ENCODE results near the gene ZNF335. TPM values are rescaled to one million over a fixed set of nuclear protein-coding genes. Genes with fewer than 3 reads are reported as not detected.

Gene ZNF335
- total RNA-seq, 3 donors from 2014 or later = 12.6 to 25.9 (median 20.6) TPM

DNA sequence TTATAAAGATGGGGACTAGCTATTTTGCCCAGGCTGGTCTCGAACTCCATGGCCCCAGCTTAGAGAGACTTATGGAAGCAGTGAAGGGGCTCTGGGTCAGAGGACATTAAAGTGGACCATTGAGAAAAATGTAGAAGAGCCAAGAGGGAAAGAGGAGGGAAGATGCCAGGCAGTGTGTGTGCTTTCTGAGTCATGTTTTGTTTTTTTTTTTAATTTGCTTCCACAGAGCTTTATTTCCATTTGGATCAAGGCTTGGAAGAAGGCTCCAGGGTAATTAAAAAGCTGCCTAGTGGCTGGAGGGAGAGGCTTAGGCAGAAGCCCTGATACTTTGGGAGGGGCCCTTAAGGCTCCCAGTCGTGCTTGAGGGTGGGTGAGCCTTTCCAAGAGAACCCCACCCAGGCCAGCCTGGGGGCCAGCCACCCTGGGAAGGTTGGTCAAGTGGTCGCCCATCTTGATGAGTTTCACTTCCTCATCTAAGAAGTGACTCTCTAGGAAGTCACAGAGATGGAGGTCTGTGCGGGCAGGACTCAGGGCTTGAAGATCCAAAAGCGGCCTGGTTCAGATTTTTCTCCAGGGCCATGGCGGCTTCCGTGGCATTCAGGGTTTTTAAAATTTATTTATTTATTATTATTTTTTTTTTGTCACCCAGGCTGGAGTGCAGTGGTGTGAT is 3.0 kb upstream of the ZNF335 start:
- TF ChIP-seq POLR2A (IDR thresholded peaks at IDR 0.05) (no peak), POLR2AphosphoS5 (IDR thresholded peaks at IDR 0.05) (no peak)
- TF ChIP-seq, protein P1, sequence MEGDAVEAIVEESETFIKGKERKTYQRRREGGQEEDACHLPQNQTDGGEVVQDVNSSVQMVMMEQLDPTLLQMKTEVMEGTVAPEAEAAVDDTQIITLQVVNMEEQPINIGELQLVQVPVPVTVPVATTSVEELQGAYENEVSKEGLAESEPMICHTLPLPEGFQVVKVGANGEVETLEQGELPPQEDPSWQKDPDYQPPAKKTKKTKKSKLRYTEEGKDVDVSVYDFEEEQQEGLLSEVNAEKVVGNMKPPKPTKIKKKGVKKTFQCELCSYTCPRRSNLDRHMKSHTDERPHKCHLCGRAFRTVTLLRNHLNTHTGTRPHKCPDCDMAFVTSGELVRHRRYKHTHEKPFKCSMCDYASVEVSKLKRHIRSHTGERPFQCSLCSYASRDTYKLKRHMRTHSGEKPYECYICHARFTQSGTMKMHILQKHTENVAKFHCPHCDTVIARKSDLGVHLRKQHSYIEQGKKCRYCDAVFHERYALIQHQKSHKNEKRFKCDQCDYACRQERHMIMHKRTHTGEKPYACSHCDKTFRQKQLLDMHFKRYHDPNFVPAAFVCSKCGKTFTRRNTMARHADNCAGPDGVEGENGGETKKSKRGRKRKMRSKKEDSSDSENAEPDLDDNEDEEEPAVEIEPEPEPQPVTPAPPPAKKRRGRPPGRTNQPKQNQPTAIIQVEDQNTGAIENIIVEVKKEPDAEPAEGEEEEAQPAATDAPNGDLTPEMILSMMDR (IDR thresholded peaks at IDR 0.05) = no peak
- Histone ChIP-seq H3K36me3 (no peaks in the 10 kb centered on the region), H3K4me1 (no peaks in the 10 kb centered on the region), H3K27me3 (no peaks in the 10 kb centered on the region), H3K27ac (no peak overlapping the region), H3K9me3 (no peaks in the 10 kb centered on the region), H3K4me3 (no peak overlapping the region)
- DNase-seq (ENCODE audit: low spot score in 2 of 2) = no peak
- intact Hi-C loops (cut with DNase I; ENCODE audit: low total_unique reads) = no loop called here

DNA sequence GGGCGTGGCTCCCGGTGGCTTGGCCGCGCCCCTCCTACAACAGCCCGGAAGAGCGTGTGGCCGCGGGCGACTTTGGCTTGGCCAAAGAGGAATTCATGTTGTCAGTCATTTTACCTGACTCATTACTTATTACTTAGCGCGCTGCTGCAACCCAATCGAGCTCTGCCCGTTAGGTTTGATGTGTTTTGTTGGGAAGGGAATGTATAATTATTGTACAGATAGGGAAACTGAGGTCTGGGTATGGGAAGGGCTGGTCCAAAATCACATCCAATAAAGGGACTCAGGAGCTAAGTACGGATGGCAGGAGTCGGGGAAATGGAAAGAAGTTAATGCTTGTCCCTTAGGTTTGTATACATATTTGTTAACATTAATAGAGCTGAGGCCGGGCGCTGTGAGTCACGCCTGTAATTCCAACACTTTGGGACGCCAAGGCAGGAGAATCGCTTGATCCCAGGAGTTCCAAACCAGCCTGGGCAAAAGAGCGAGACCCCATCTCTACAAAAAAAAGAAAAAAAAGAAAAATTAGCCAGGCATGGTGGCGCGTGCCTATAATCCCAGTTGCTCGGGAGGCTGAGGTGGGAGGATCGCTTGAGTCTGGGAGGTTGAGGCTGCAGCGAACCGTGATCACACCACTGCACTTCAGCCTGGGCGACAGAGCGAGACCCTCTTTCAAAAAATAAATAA is 639 bp upstream of the ZNF335 start:
- H3K27me3 ChIP-seq = no peaks in the 10 kb centered on the region
- H3K4me1 ChIP-seq = no peaks in the 10 kb centered on the region
- peaks cover 2% of the 10 kb centered on the region for H3K36me3 ChIP-seq
- no peaks in the 10 kb centered on the region for H3K9me3 ChIP-seq
- DNase-seq (ENCODE audit: low spot score in 2 of 2) = no peak
- peak overlapping the region; percentile 74 to 99 (median 94) for H3K4me3 ChIP-seq
- intact Hi-C loops (cut with DNase I; ENCODE audit: low total_unique reads) = no loop called here
- TF ChIP-seq POLR2A (IDR thresholded peaks at IDR 0.05) (no peak), POLR2AphosphoS5 (IDR thresholded peaks at IDR 0.05) (no peak)
- TF ChIP-seq, protein P1 (IDR thresholded peaks at IDR 0.05) = no peak
- peak overlapping the region; percentile 97 to 100 for H3K27ac ChIP-seq

DNA sequence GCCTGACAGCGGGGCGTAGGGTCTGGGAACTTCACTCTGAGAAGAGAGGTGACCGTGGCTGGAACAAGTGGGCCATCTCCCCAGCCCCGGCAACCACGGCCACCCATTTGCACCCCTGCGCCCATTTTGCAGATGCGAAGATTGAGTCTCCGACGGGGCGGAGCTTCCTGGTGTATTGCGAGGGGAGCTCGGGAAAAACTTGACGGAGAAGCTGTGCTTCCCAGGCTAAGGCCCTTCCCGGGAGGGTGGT is 653 bp downstream of the ZNF335 start:
- H3K27me3 ChIP-seq = no peaks in the 10 kb centered on the region
- peak overlapping the region; percentile 97 to 100 for H3K27ac ChIP-seq
- intact Hi-C loops (cut with DNase I; ENCODE audit: low total_unique reads) = no loop called here
- peak in 1 of 3 donors; percentile 41 for TF ChIP-seq POLR2AphosphoS5 (IDR thresholded peaks at IDR 0.05)
- no peak for TF ChIP-seq POLR2A (IDR thresholded peaks at IDR 0.05)
- TF ChIP-seq, protein P1 (IDR thresholded peaks at IDR 0.05) = no peak
- H3K36me3 ChIP-seq = peaks cover 10% of the 10 kb centered on the region
- no peaks in the 10 kb centered on the region for H3K9me3 ChIP-seq
- no peak for DNase-seq (ENCODE audit: low spot score in 2 of 2)
- peak overlapping the region; percentile 74 to 99 (median 94) for H3K4me3 ChIP-seq
- no peaks in the 10 kb centered on the region for H3K4me1 ChIP-seq

DNA sequence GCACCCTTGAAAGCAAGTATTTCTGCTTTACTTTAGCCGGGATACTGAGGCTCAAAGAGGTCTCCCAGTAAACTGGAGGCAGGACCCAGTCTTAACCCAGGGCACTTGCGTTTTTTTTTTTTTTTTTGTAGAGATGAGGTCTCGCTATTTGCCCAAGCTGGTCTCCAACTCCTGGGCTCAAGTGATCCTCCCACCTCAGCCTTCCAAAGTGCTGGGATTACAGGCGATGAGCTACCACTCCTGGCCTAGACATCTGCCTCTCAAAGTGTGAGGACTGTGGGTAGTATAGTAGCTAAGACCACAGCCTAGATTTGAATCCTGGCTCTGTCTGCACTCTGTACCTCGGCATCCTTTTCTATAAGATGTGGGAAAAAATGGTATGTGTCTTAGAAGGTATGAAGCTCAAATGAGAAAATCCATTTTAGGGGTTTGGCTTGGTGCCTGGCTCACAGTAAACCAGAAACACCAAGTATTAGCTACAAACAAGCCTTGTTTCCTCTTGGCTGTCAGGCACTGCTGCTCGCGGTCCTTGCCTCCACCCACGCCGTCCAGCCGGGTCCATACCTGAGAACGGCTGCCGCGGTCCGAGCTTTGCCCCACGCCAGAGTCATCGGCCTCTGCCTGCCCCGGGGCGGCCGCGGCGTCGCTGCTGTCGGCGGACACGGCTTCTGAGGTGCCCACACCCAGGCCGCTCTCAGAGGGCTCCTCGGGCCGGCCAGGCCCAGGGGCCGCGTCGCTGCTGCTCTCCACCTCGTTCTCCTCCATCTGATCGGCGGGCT is 1.2 kb downstream of the ZNF335 start:
- peak overlapping the region; percentile 97 to 100 for H3K27ac ChIP-seq
- peak in 1 of 2 donors; percentile 57 for DNase-seq (ENCODE audit: low spot score in 2 of 2)
- H3K9me3 ChIP-seq = no peaks in the 10 kb centered on the region

More for the DNA sequence above, 1.2 kb downstream of the ZNF335 start:
- Histone ChIP-seq H3K4me1 (no peaks in the 10 kb centered on the region), H3K36me3 (peaks cover 10% of the 10 kb centered on the region), H3K27me3 (no peaks in the 10 kb centered on the region), H3K4me3 (peak overlapping the region; percentile 74 to 99 (median 94))
- intact Hi-C loops (cut with DNase I; ENCODE audit: low total_unique reads) = no loop called here
- TF ChIP-seq, protein P1 (IDR thresholded peaks at IDR 0.05) = no peak
- TF ChIP-seq POLR2AphosphoS5 (IDR thresholded peaks at IDR 0.05) = no peak

Data from breast epithelium (tissue), 4 donors.